Caco-2 (cell line): ENCODE measurements around the gene HIVEP2. TPM values are rescaled to one million over a fixed set of nuclear protein-coding genes. Genes with fewer than 3 reads are reported as not detected.

Source experiments
- BruUV-seq: library from RNA; stranded (reverse); fragments of 400-500 nt; replicated peaks from 2 replicates; lab custom pipeline; 2021; lab: Mats Ljungman, UMichigan
- CTCF ChIA-PET: fragments of 300-600 bp; sonication (Branson Sonifier 250); formaldehyde crosslinking; loops from one replicate; lab custom pipeline; 2022; ENCODE audit warnings: antibody characterized with exemption; lab: Charles Lee
- POLR2A ChIA-PET: fragments of 300-600 bp; sonication (Branson Sonifier 250); formaldehyde crosslinking; loops from one replicate; lab custom pipeline; 2022; ENCODE audit warnings: antibody characterized with exemption; lab: Charles Lee
- DNase-seq, 2 experiments: peaks; one replicate each; pipeline versions ENCODE4 v3.0.0 to v3.0.0-alpha.2; 2020 to 2022
- H3K27me3 ChIP-seq: replicated peaks from 2 replicates; pipeline ENCODE4 v1.6.0; 2011; ENCODE audit warnings: low read length; ENCODE audit not compliant: control insufficient read depth, insufficient read depth
- H3K36me3 ChIP-seq: 2 replicates; pipeline ENCODE4 v1.5.1; 2011; ENCODE audit warnings: low read length; ENCODE audit not compliant: control insufficient read depth, insufficient read depth
- H3K4me1 ChIP-seq: fragments of 250-450 bp; sonication (Bioruptor Pico); 2 replicates; pipeline ENCODE4 v1.5.1; 2020; ENCODE audit warnings: mild to moderate bottlenecking
- H3K4me3 ChIP-seq: 2 replicates; pipeline ENCODE4 v1.5.1; 2011; ENCODE audit warnings: low read depth, mild to moderate bottlenecking, control low read depth, low read length
- H3K9me3 ChIP-seq: fragments of 250-450 bp; sonication (Bioruptor Pico); 2 replicates; pipeline ENCODE4 v1.5.1; 2020; ENCODE audit warnings: mild to moderate bottlenecking, moderate library complexity
- H3K27ac Mint-ChIP-seq: one replicate; pipeline ENCODE4 v1.8.0; 2022; ENCODE audit warnings: mixed read lengths; ENCODE audit not compliant: unreplicated experiment
- H3K27me3 Mint-ChIP-seq: one replicate; pipeline ENCODE4 v1.8.0; 2022; ENCODE audit warnings: mixed read lengths; ENCODE audit not compliant: insufficient read depth, unreplicated experiment
- H3K36me3 Mint-ChIP-seq: one replicate; pipeline ENCODE4 v1.8.0; 2022; ENCODE audit warnings: mild to moderate bottlenecking, mixed read lengths; ENCODE audit not compliant: insufficient read depth, unreplicated experiment
- H3K4me1 Mint-ChIP-seq: one replicate; pipeline ENCODE4 v1.8.0; 2022; ENCODE audit warnings: low read depth, mixed read lengths; ENCODE audit not compliant: unreplicated experiment
- H3K4me3 Mint-ChIP-seq: one replicate; pipeline ENCODE4 v1.8.0; 2022; ENCODE audit warnings: mild to moderate bottlenecking, moderate library complexity, mixed read lengths; ENCODE audit not compliant: unreplicated experiment
- H3K9me3 Mint-ChIP-seq: one replicate; pipeline ENCODE4 v1.8.0; 2022; ENCODE audit warnings: mixed read lengths; ENCODE audit not compliant: unreplicated experiment
- CTCF ChIP-seq, 2 experiments: fragments of 200-600 bp in 1 of 2; IDR thresholded peaks; 1 replicate in 1 of 2; 2 replicates in 1 of 2; pipeline versions ENCODE4 v1.5.1 to v1.8.0; 2011 to 2022; ENCODE audit warnings: antibody characterized with exemption in 1 of 2, control low read depth in 1 of 2, inconsistent platforms in 1 of 2, low read depth in 1 of 2, low read length in 1 of 2, mild to moderate bottlenecking in 1 of 2, moderate library complexity in 1 of 2; ENCODE audit not compliant: insufficient read depth in 1 of 2, severe bottlenecking in 1 of 2, unreplicated experiment in 1 of 2
- intact Hi-C: fragments of 100-400 bp; cut with micrococcal nuclease; formaldehyde crosslinking; loops from one replicate; pipeline ENCODE4 v1.10.0; 2022; ENCODE audit not compliant: unreplicated experiment
- total RNA-seq: library from RNA; stranded (reverse); gene quantifications from 2 replicates; pipeline ENCODE4 v1.2.3, GENCODE V29; 2022

HIVEP2 gene
- total RNA-seq, 1 experiment from 2014 or later: 1.0 TPM

GRCh38 chr6:142893088-142893487 lies 51.9 kb downstream of the HIVEP2 start:
- Mint-ChIP-seq H3K9me3 (no peaks in the 10 kb centered on the region), H3K36me3 (no peaks in the 10 kb centered on the region)
- POLR2A ChIA-PET: no interaction called here

GRCh38 chr6:142892254-142893021 lies 52.5 kb downstream of the HIVEP2 start:
- no peak for TF ChIP-seq CTCF (IDR thresholded peaks at IDR 0.05; ENCODE audit: insufficient read depth in 1 of 2, low read depth in 1 of 2, low read length in 1 of 2, severe bottlenecking in 1 of 2, unreplicated experiment in 1 of 2)
- Histone ChIP-seq H3K4me3 (no peak overlapping the region), H3K9me3 (no peaks in the 10 kb centered on the region), H3K4me1 (no peaks in the 10 kb centered on the region), H3K36me3 (no peaks in the 10 kb centered on the region), H3K27me3 (no peaks in the 10 kb centered on the region)
- no peaks in the 10 kb centered on the region for H3K36me3 Mint-ChIP-seq
- no peaks in the 10 kb centered on the region for H3K9me3 Mint-ChIP-seq
- peaks cover 5% of the 10 kb centered on the region for H3K27me3 Mint-ChIP-seq
- CTCF ChIA-PET: no interaction called here
- no peak for DNase-seq
- no peak overlapping the region for H3K27ac Mint-ChIP-seq
- BruUV-seq: no TSS peak
- no peak overlapping the region for H3K4me3 Mint-ChIP-seq
- no peaks in the 10 kb centered on the region for H3K4me1 Mint-ChIP-seq
- intact Hi-C loops: no loop called here
- POLR2A ChIA-PET: no interaction called here

More at GRCh38 chr6:142893088-142893487, 51.9 kb downstream of the HIVEP2 start:
- BruUV-seq: no TSS peak
- no peak for TF ChIP-seq CTCF (IDR thresholded peaks at IDR 0.05; ENCODE audit: insufficient read depth in 1 of 2, low read depth in 1 of 2, low read length in 1 of 2, severe bottlenecking in 1 of 2, unreplicated experiment in 1 of 2)
- H3K4me1 ChIP-seq: no peaks in the 10 kb centered on the region
- no peak overlapping the region for H3K4me3 ChIP-seq
- intact Hi-C loops: no loop called here
- CTCF ChIA-PET: no interaction called here
- no peaks in the 10 kb centered on the region for H3K4me1 Mint-ChIP-seq
- H3K27ac Mint-ChIP-seq: no peak overlapping the region
- H3K27me3 ChIP-seq: no peaks in the 10 kb centered on the region
- H3K27me3 Mint-ChIP-seq: peaks cover 5% of the 10 kb centered on the region
- no peaks in the 10 kb centered on the region for H3K9me3 ChIP-seq
- H3K4me3 Mint-ChIP-seq: no peak overlapping the region
- no peak for DNase-seq
- no peaks in the 10 kb centered on the region for H3K36me3 ChIP-seq

GRCh38 chr6:142891454-142891853 lies 53.5 kb downstream of the HIVEP2 start:
- BruUV-seq: no TSS peak
- H3K4me3 ChIP-seq: no peak overlapping the region
- POLR2A ChIA-PET: no interaction called here
- Mint-ChIP-seq H3K4me1 (peaks cover 6% of the 10 kb centered on the region), H3K27ac (no peak overlapping the region), H3K27me3 (peaks cover 5% of the 10 kb centered on the region), H3K36me3 (no peaks in the 10 kb centered on the region), H3K4me3 (no peak overlapping the region), H3K9me3 (no peaks in the 10 kb centered on the region)
- CTCF ChIA-PET: no interaction called here
- no peaks in the 10 kb centered on the region for H3K9me3 ChIP-seq
- no peaks in the 10 kb centered on the region for H3K27me3 ChIP-seq
- intact Hi-C loops: no loop called here
- no peaks in the 10 kb centered on the region for H3K36me3 ChIP-seq
- TF ChIP-seq CTCF (IDR thresholded peaks at IDR 0.05; ENCODE audit: insufficient read depth in 1 of 2, low read depth in 1 of 2, low read length in 1 of 2, severe bottlenecking in 1 of 2, unreplicated experiment in 1 of 2): no peak
- no peak for DNase-seq
- peaks cover 3% of the 10 kb centered on the region; the same call in 1 of the 2 replicates for H3K4me1 ChIP-seq
